Vagina (tissue), 2 donors: ENCODE data around the gene PECR.

Experiments used
- POLR2A ChIP-seq, 2 donors: fragments of 450-650 bp; IDR thresholded peaks; one replicate each; pipeline ENCODE4 v1.6.1; 2017; ENCODE audit warnings: antibody characterized with exemption in 2 of 2, mild to moderate bottlenecking in 2 of 2, moderate library complexity in 2 of 2
- POLR2AphosphoS5 ChIP-seq, 2 donors: sonication (generic); formaldehyde crosslinking; IDR thresholded peaks; one replicate each; pipeline ENCODE4 v1.9.0; 2017; ENCODE audit warnings: antibody characterized with exemption in 2 of 2, mild to moderate bottlenecking in 2 of 2, low read depth in 1 of 2; ENCODE audit not compliant: insufficient read depth in 1 of 2
- TF ChIP-seq, protein P1 (sequence below), 3 experiments: fragments of 450-650 bp in 2 of 3; fragments of 200-600 bp in 1 of 3; sonication (generic) in 1 of 3; IDR thresholded peaks; one replicate each; pipeline ENCODE4 v1.5.1; 2017 to 2019; ENCODE audit warnings: antibody characterized with exemption in 3 of 3, mild to moderate bottlenecking in 2 of 3, moderate library complexity in 2 of 3

GRCh38 chr2:216031960-216032689 is 49.5 kb downstream of the PECR start:
- TF ChIP-seq, protein P1, sequence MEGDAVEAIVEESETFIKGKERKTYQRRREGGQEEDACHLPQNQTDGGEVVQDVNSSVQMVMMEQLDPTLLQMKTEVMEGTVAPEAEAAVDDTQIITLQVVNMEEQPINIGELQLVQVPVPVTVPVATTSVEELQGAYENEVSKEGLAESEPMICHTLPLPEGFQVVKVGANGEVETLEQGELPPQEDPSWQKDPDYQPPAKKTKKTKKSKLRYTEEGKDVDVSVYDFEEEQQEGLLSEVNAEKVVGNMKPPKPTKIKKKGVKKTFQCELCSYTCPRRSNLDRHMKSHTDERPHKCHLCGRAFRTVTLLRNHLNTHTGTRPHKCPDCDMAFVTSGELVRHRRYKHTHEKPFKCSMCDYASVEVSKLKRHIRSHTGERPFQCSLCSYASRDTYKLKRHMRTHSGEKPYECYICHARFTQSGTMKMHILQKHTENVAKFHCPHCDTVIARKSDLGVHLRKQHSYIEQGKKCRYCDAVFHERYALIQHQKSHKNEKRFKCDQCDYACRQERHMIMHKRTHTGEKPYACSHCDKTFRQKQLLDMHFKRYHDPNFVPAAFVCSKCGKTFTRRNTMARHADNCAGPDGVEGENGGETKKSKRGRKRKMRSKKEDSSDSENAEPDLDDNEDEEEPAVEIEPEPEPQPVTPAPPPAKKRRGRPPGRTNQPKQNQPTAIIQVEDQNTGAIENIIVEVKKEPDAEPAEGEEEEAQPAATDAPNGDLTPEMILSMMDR (IDR thresholded peaks at IDR 0.05): no peak
- no peak for TF ChIP-seq POLR2A (IDR thresholded peaks at IDR 0.05)
- no peak for TF ChIP-seq POLR2AphosphoS5 (IDR thresholded peaks at IDR 0.05; ENCODE audit: insufficient read depth in 1 of 2, low read depth in 1 of 2)
